Vagina (tissue), 2 donors: ENCODE results near the gene FKTN. TPM values are rescaled to one million over a fixed set of nuclear protein-coding genes. Genes with fewer than 3 reads are reported as not detected.
A peak's percentile ranks its signal among the peaks of the same experiment; 100 is the strongest.
"Not testable (repeated sequence)": the region's sequence is repeated elsewhere in the genome, so short reads cannot be mapped to it uniquely, and the experiment has no call there.

Experiments
- DNase-seq, 2 donors: peaks; one replicate each; pipeline ENCODE4 v3.0.0-alpha.2; 2017; ENCODE audit errors: extremely low spot score in 2 of 2
- H3K27ac ChIP-seq: fragments of 200-600 bp; sonication (generic); one replicate; pipeline ENCODE4 v1.5.1; 2019
- H3K27me3 ChIP-seq: fragments of 200-600 bp; sonication (generic); one replicate; pipeline ENCODE4 v1.5.1; 2019
- H3K36me3 ChIP-seq, 2 donors: fragments of 200-600 bp; sonication (generic); one replicate each; pipeline ENCODE4 v1.5.1; 2017 to 2019
- H3K4me1 ChIP-seq: fragments of 200-600 bp; sonication (generic); one replicate; pipeline ENCODE4 v1.5.1; 2019
- H3K4me3 ChIP-seq, 2 donors: fragments of 200-600 bp; sonication (generic); 1 replicate in 1 of 2; 2 replicates in 1 of 2; pipeline ENCODE4 v1.5.1; 2016 to 2019
- H3K9me3 ChIP-seq: fragments of 200-600 bp; sonication (generic); one replicate; pipeline ENCODE4 v1.5.1; 2019
- CTCF ChIP-seq, 3 experiments: fragments of 450-650 bp in 2 of 3; fragments of 200-600 bp in 1 of 3; sonication (generic) in 1 of 3; IDR thresholded peaks; one replicate each; pipeline ENCODE4 v1.5.1; 2017 to 2019; ENCODE audit warnings: antibody characterized with exemption in 3 of 3, mild to moderate bottlenecking in 2 of 3, moderate library complexity in 2 of 3
- POLR2A ChIP-seq, 2 donors: fragments of 450-650 bp; IDR thresholded peaks; one replicate each; pipeline ENCODE4 v1.6.1; 2017; ENCODE audit warnings: antibody characterized with exemption in 2 of 2, mild to moderate bottlenecking in 2 of 2, moderate library complexity in 2 of 2
- POLR2AphosphoS5 ChIP-seq, 2 donors: sonication (generic); formaldehyde crosslinking; IDR thresholded peaks; one replicate each; pipeline ENCODE4 v1.9.0; 2017; ENCODE audit warnings: antibody characterized with exemption in 2 of 2, mild to moderate bottlenecking in 2 of 2, low read depth in 1 of 2; ENCODE audit not compliant: insufficient read depth in 1 of 2
- intact Hi-C: fragments of 100-400 bp; cut with DNase I; formaldehyde crosslinking; loops from one replicate; pipeline ENCODE4 v1.15.1; 2023
- total RNA-seq: library from RNA; depleted of rRNA; stranded (reverse); fragments of >200 nt; gene quantifications from one replicate; pipeline ENCODE4 v1.2.3, GENCODE V29; 2016

Gene FKTN
- total RNA-seq, result 5.9 TPM

GRCh38 chr9:105557804-105558610, at the start of gene FKTN:
TSS of gene FKTN (plus strand) at chr9:105558131. CDS start at chr9:105575033, 16,902 bp downstream.
- peak in 1 of 2 donors; percentile 88 for DNase-seq
- Histone ChIP-seq H3K27me3 (no peaks in the 10 kb centered on the region), H3K4me3 (peak within 1 kb of the TSS; percentile 58 to 77), H3K27ac (peak within 1 kb of the TSS; percentile 47), H3K9me3 (no peaks in the 10 kb centered on the region), H3K36me3 (no peaks in the 10 kb centered on the region), H3K4me1 (peaks cover 10% of the 10 kb centered on the region)
- no peak for TF ChIP-seq CTCF (IDR thresholded peaks at IDR 0.05)
- no peak for TF ChIP-seq POLR2A (IDR thresholded peaks at IDR 0.05)
- TF ChIP-seq POLR2AphosphoS5 (IDR thresholded peaks at IDR 0.05; ENCODE audit: insufficient read depth in 1 of 2, low read depth in 1 of 2), result peak in 1 of 2 donors; percentile 65
- intact Hi-C loops, result no loop called here

GRCh38 chr9:105508530-105508929, 49.4 kb upstream of the FKTN start:
- H3K36me3 ChIP-seq, result peaks cover 0 to 11% of the 10 kb centered on the region in 2 donors
- no peak overlapping the region for H3K27ac ChIP-seq
- no peak for DNase-seq
- H3K9me3 ChIP-seq, result no peaks in the 10 kb centered on the region
- TF ChIP-seq POLR2AphosphoS5 (IDR thresholded peaks at IDR 0.05; ENCODE audit: insufficient read depth in 1 of 2, low read depth in 1 of 2) (no peak), POLR2A (IDR thresholded peaks at IDR 0.05) (no peak), CTCF (IDR thresholded peaks at IDR 0.05) (no peak)
- H3K4me1 ChIP-seq, result no peaks in the 10 kb centered on the region
- H3K4me3 ChIP-seq, result no peak overlapping the region
- H3K27me3 ChIP-seq, result no peaks in the 10 kb centered on the region
- intact Hi-C loops, result no loop called here

- DNase-seq, result no peak
- intact Hi-C loops, result no loop called here
- H3K27ac ChIP-seq, result no peak overlapping the region
- no peaks in the 10 kb centered on the region for H3K27me3 ChIP-seq
- no peak for TF ChIP-seq POLR2AphosphoS5 (IDR thresholded peaks at IDR 0.05; ENCODE audit: insufficient read depth in 1 of 2, low read depth in 1 of 2)
- no peak for TF ChIP-seq CTCF (IDR thresholded peaks at IDR 0.05)
- TF ChIP-seq POLR2A (IDR thresholded peaks at IDR 0.05), result no peak
- H3K4me3 ChIP-seq, result no peak overlapping the region
- no peaks in the 10 kb centered on the region for H3K4me1 ChIP-seq
- H3K9me3 ChIP-seq, result no peaks in the 10 kb centered on the region
- H3K36me3 ChIP-seq, result peaks cover 0 to 11% of the 10 kb centered on the region in 2 donors
Observed at GRCh38 chr9:105510024-105510423, 47.9 kb upstream of the FKTN start.

- intact Hi-C loops, result no loop called here
- TF ChIP-seq CTCF (IDR thresholded peaks at IDR 0.05) (no peak), POLR2AphosphoS5 (IDR thresholded peaks at IDR 0.05; ENCODE audit: insufficient read depth in 1 of 2, low read depth in 1 of 2) (no peak), POLR2A (IDR thresholded peaks at IDR 0.05) (no peak)
- no peaks in the 10 kb centered on the region for H3K27me3 ChIP-seq
- H3K9me3 ChIP-seq, result no peaks in the 10 kb centered on the region
- no peaks in the 10 kb centered on the region for H3K4me1 ChIP-seq
- peaks cover 0 to 11% of the 10 kb centered on the region in 2 donors for H3K36me3 ChIP-seq
- H3K27ac ChIP-seq, result no peak overlapping the region
- no peak overlapping the region for H3K4me3 ChIP-seq
- no peak for DNase-seq
Observed at GRCh38 chr9:105511446-105511845, 46.5 kb upstream of the FKTN start.

- no peak for DNase-seq
- H3K27ac ChIP-seq, result no peak overlapping the region
- intact Hi-C loops, result no loop called here
Observed at GRCh38 chr9:105515811-105516413, 42.0 kb upstream of the FKTN start.

GRCh38 chr9:105519710-105520369, 38.1 kb upstream of the FKTN start:
- H3K9me3 ChIP-seq, H3K4me1 ChIP-seq, H3K36me3 ChIP-seq, DNase-seq, H3K27me3 ChIP-seq, intact Hi-C loops: not testable (repeated sequence)
- H3K4me3 ChIP-seq, result peak overlapping the region; percentile 34 to 43
- peak overlapping the region; percentile 60 for H3K27ac ChIP-seq

More at GRCh38 chr9:105515811-105516413, 42.0 kb upstream of the FKTN start:
- no peaks in the 10 kb centered on the region for H3K4me1 ChIP-seq
- no peaks in the 10 kb centered on the region for H3K36me3 ChIP-seq
- H3K4me3 ChIP-seq, result no peak overlapping the region
- TF ChIP-seq POLR2A (IDR thresholded peaks at IDR 0.05) (no peak), CTCF (IDR thresholded peaks at IDR 0.05) (no peak), POLR2AphosphoS5 (IDR thresholded peaks at IDR 0.05; ENCODE audit: insufficient read depth in 1 of 2, low read depth in 1 of 2) (no peak)
- no peaks in the 10 kb centered on the region for H3K9me3 ChIP-seq
- no peaks in the 10 kb centered on the region for H3K27me3 ChIP-seq

- H3K27ac ChIP-seq, H3K4me3 ChIP-seq, DNase-seq, H3K4me1 ChIP-seq, H3K9me3 ChIP-seq, intact Hi-C loops, H3K36me3 ChIP-seq, H3K27me3 ChIP-seq: not testable (repeated sequence)
Observed at GRCh38 chr9:105520992-105521391, 36.9 kb upstream of the FKTN start.
